GM11168 (cell line): ENCODE results near the gene PCSK5.

ENCODE experiments used
- in situ Hi-C: fragments of 300-500 bp; cut with MboI; formaldehyde crosslinking; loops from one replicate; pipeline ENCODE4 v1.12.0; 2022; ENCODE audit warnings: low sequenced_read_pairs; ENCODE audit not compliant: unreplicated experiment

PCSK5 gene

GRCh38 chr9:76401580-76402354 is 511.3 kb downstream of the PCSK5 start:
- in situ Hi-C loops: no loop called here

GRCh38 chr9:76403352-76403751 is 512.9 kb downstream of the PCSK5 start:
- in situ Hi-C loops: no loop called here

- in situ Hi-C loops: no loop called here
These were observed 513.9 kb downstream of the PCSK5 start for GRCh38 chr9:76404401-76404800.

GRCh38 chr9:76405340-76405739 is 514.9 kb downstream of the PCSK5 start:
- in situ Hi-C loops: no loop called here

- in situ Hi-C loops: no loop called here
These were observed 515.4 kb downstream of the PCSK5 start for GRCh38 chr9:76405868-76406267.
